Neural crest cell (in vitro differentiated cells): Measurements from ENCODE around the gene COLEC12. TPM values are rescaled to one million over a fixed set of nuclear protein-coding genes. Genes with fewer than 3 reads are reported as not detected.

Experiments used
- DNase-seq: peaks from one replicate; pipeline ENCODE4 v3.0.0; 2021; ENCODE audit warnings: low read depth, mixed read lengths, low spot score
- H3K27ac Mint-ChIP-seq: one replicate; pipeline ENCODE4 v1.8.0; 2021; ENCODE audit warnings: mild to moderate bottlenecking, mixed read lengths; ENCODE audit not compliant: unreplicated experiment
- H3K27me3 Mint-ChIP-seq: 2 replicates; pipeline ENCODE4 v1.8.0; 2021; ENCODE audit warnings: low read depth, mild to moderate bottlenecking, mixed read lengths
- H3K36me3 Mint-ChIP-seq: 2 replicates; pipeline ENCODE4 v1.8.0; 2021; ENCODE audit warnings: low read depth, mild to moderate bottlenecking, mixed read lengths
- H3K4me1 Mint-ChIP-seq: 2 replicates; pipeline ENCODE4 v1.8.0; 2021; ENCODE audit warnings: mixed read lengths
- H3K4me3 Mint-ChIP-seq: one replicate; pipeline ENCODE4 v1.8.0; 2021; ENCODE audit warnings: mild to moderate bottlenecking, mixed read lengths
- H3K9me3 Mint-ChIP-seq: 2 replicates; pipeline ENCODE4 v1.8.0; 2021; ENCODE audit warnings: mixed read lengths
- CTCF ChIP-seq: fragments of 200-600 bp; sonication (generic); conservative IDR thresholded peaks from 2 replicates; pipeline ENCODE4 v1.5.0; 2021; ENCODE audit warnings: antibody characterized with exemption, mild to moderate bottlenecking
- total RNA-seq: library from RNA; stranded (reverse); gene quantifications from 2 replicates; pipeline ENCODE4 v1.2.1, GENCODE V29; 2021

Gene COLEC12
- total RNA-seq, 1 donor from 2014 or later = 1.7 TPM

GRCh38 chr18:398935-399630 lies 101.4 kb downstream of the COLEC12 start:
- H3K27ac Mint-ChIP-seq = no peak overlapping the region
- no peak overlapping the region for H3K4me3 Mint-ChIP-seq
- no peaks in the 10 kb centered on the region for H3K9me3 Mint-ChIP-seq
- no peak for TF ChIP-seq CTCF
- peaks cover 17% of the 10 kb centered on the region for H3K4me1 Mint-ChIP-seq
- DNase-seq = no peak
- H3K36me3 Mint-ChIP-seq = no peaks in the 10 kb centered on the region
- H3K27me3 Mint-ChIP-seq = no peaks in the 10 kb centered on the region

DNA sequence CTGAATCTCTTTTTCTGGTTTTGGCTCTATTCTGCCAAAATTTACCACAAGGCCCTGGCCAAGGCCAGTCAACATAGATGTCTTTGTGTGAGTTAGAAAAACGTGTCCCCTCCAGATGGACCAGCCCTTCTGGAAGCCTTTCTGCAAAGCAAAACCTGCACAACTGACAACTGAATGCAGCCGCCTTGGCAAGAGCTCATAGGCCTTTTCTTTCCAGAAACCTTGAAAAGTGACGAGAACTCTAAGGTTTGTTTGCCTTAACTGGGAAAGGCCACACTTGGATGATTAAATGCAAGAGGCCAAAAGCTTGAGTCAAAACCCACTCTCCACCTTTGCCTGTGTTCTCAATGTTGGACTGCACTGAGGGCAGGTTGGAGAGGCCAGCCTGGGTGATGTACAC lies 103.9 kb downstream of the COLEC12 start:
- TF ChIP-seq CTCF = no peak
- H3K27me3 Mint-ChIP-seq = no peaks in the 10 kb centered on the region
- H3K27ac Mint-ChIP-seq = no peak overlapping the region
- H3K36me3 Mint-ChIP-seq = no peaks in the 10 kb centered on the region
- DNase-seq = no peak
- no peaks in the 10 kb centered on the region for H3K9me3 Mint-ChIP-seq
- peaks cover 17% of the 10 kb centered on the region for H3K4me1 Mint-ChIP-seq
- no peak overlapping the region for H3K4me3 Mint-ChIP-seq

DNA sequence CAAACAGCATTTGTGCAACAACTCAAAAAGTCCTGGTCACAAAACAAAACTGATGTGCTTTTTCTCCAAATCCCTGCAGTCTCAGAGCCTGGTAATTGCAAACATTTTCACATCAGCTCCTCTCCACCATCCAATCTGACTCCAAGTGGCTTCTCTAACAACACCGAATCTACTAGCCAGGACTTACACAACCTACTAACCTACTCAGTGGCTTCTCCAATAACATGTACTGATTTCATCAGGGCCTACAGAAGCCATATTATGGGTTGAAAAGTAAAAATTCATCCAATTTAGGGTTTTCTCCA lies 104.3 kb downstream of the COLEC12 start:
- no peak for DNase-seq
- Mint-ChIP-seq H3K4me3 (no peak overlapping the region), H3K9me3 (no peaks in the 10 kb centered on the region), H3K27ac (peak overlapping the region; percentile 38), H3K4me1 (peaks cover 17% of the 10 kb centered on the region), H3K27me3 (no peaks in the 10 kb centered on the region), H3K36me3 (no peaks in the 10 kb centered on the region)
- TF ChIP-seq CTCF = no peak

- no peaks in the 10 kb centered on the region for H3K36me3 Mint-ChIP-seq
- no peak for DNase-seq
- no peak overlapping the region for H3K4me3 Mint-ChIP-seq
- H3K9me3 Mint-ChIP-seq = no peaks in the 10 kb centered on the region
- H3K4me1 Mint-ChIP-seq = peaks cover 17% of the 10 kb centered on the region
- H3K27me3 Mint-ChIP-seq = no peaks in the 10 kb centered on the region
- no peak overlapping the region for H3K27ac Mint-ChIP-seq
- no peak for TF ChIP-seq CTCF
Measured at GRCh38 chr18:395456-396250, 104.8 kb downstream of the COLEC12 start.

- Mint-ChIP-seq H3K36me3 (no peaks in the 10 kb centered on the region), H3K4me1 (peaks cover 17% of the 10 kb centered on the region), H3K27ac (no peak overlapping the region), H3K27me3 (no peaks in the 10 kb centered on the region), H3K9me3 (no peaks in the 10 kb centered on the region), H3K4me3 (no peak overlapping the region)
- DNase-seq = no peak
- no peak for TF ChIP-seq CTCF
Measured at GRCh38 chr18:394987-395362, 105.5 kb downstream of the COLEC12 start.
